Measurements from ENCODE around the gene TMEM234.

DNA sequence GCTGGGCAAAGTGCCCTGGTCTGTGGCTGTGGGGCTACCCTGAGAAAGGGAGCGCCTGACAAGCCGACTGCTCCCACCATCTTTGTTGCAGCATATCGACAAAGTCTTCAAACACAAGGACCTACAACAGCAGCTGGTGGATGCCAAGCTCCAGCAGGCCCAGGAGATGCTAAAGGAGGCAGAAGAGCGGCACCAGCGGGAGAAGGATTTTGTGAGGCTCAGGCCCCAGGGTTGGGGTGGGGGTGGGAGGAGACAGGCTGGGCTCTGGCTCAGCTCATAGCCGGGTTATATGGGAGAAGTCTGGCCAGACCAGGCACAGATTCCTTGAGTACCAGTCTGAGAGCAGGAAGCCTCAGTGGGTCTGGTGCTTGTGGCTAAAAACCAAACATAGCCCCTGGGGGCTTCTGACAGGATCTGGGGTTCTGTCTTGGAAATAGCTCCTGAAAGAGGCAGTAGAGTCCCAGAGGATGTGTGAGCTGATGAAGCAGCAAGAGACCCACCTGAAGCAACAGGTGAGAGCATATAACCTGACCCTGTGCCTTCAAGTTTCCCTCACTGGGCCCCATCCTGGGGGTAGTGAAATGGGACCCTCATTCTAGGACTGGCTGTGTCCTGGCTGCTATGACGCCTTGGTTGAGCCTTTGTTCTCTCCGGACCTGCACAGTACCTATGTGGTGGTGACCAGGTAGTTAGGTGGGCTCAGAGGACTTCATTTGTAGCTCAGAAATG lies 29.8 kb downstream of the TMEM234 start:
- TF ChIP-seq, protein P1, sequence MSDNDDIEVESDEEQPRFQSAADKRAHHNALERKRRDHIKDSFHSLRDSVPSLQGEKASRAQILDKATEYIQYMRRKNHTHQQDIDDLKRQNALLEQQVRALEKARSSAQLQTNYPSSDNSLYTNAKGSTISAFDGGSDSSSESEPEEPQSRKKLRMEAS (IDR thresholded peaks at IDR 0.05; ENCODE audit: low read depth, low read length): no peak
- TF ChIP-seq, protein P2, sequence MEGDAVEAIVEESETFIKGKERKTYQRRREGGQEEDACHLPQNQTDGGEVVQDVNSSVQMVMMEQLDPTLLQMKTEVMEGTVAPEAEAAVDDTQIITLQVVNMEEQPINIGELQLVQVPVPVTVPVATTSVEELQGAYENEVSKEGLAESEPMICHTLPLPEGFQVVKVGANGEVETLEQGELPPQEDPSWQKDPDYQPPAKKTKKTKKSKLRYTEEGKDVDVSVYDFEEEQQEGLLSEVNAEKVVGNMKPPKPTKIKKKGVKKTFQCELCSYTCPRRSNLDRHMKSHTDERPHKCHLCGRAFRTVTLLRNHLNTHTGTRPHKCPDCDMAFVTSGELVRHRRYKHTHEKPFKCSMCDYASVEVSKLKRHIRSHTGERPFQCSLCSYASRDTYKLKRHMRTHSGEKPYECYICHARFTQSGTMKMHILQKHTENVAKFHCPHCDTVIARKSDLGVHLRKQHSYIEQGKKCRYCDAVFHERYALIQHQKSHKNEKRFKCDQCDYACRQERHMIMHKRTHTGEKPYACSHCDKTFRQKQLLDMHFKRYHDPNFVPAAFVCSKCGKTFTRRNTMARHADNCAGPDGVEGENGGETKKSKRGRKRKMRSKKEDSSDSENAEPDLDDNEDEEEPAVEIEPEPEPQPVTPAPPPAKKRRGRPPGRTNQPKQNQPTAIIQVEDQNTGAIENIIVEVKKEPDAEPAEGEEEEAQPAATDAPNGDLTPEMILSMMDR (IDR thresholded peaks at IDR 0.05; ENCODE audit: low read depth, low read length): no peak
